ENCODE measurements around the gene CD36. TPM values are rescaled to one million over a fixed set of nuclear protein-coding genes. Genes with fewer than 3 reads are reported as not detected.

Gene CD36
- total RNA-seq, 1 experiment from 2014 or later = not detected

DNA sequence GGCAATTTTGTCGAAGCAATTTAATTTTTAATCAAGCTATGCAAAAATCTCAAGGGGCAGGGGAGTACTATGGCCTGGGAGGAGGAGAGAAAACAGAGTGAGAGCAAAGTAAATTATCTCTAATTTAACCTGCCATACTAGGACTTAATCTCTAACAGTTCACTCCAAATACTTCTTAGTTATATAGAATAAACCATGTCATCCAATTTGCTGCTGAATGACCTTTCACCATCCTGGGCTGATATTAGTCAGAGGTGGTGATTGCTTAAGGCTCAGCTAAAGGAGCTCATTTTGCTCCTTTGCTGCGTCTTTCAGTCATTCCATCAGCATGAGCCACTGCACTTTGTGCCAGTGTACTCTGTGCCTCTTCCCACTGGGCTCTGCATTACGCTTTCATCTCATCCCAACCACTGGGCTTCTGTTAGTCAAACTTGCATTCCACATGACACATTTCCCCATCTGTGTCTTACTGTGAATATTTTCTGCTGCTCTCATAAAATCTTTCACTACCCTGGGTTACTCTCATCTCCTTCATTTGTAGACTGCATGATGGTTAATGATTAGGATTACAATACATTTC is 84.3 kb downstream of the CD36 start:
- Histone ChIP-seq H3K36me3 (replicated peaks; ENCODE audit: control insufficient read depth, insufficient read depth, low read length) (no peaks in the 10 kb centered on the region), H3K4me3 (ENCODE audit: insufficient read depth, low read depth, low read length) (no peak overlapping the region), H3K27me3 (ENCODE audit: control insufficient read depth, insufficient read depth, low read length) (no peaks in the 10 kb centered on the region)
- no peak for DNase-seq

DNA sequence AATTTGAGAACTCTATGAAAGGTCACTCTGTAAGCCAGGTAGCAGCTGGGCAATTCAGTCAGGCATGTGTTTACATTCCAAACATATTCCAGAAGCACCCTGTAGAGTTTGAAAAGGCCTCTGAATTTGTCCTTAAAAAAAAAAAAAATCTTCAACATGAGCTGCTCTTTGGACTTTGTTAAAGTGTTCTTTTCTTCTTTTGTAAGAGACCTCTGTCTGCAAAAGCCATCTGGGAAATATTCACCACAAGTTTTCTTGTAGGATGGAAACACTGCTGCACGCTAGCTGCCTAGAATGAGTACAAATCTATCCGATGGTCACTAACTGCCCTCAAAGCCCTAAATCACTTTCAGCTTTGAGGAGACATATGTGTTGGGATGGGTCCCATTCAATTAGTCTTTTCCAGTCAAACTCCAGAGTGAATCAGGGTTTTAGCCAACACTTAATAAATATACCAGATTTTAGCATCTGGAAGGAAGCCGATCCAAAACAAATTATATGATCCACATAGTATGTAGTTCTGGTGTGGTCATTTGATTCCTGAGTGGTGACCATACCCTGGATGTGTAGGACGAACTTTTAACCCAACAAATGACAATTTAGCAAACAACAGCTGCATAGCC is 85.9 kb downstream of the CD36 start:
- H3K4me3 ChIP-seq (ENCODE audit: insufficient read depth, low read depth, low read length) = no peak overlapping the region
- no peaks in the 10 kb centered on the region for H3K27me3 ChIP-seq (ENCODE audit: control insufficient read depth, insufficient read depth, low read length)
- no peaks in the 10 kb centered on the region for H3K36me3 ChIP-seq (replicated peaks; ENCODE audit: control insufficient read depth, insufficient read depth, low read length)
- no peak for DNase-seq

DNA sequence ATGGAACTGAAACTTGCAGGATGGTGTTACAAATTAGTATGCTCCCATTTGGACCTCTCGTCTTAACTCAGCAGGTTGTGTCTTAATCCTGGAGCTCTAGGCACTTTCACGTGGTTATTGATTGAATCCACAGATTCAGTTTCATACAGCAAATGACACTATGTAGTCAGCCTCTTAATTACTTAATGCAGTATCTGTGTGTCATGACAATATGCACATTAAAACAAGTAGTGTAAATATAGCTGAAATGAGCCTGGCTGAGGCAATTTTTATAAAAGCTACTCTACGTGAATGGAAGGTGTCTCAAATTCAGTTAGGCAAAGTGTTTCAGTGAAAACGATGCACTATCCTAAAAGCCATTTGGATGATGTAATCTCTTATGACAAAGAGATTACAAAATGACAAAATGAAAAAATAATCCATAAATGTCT is 86.8 kb downstream of the CD36 start:
- H3K27me3 ChIP-seq (ENCODE audit: control insufficient read depth, insufficient read depth, low read length) = no peaks in the 10 kb centered on the region
- no peaks in the 10 kb centered on the region for H3K36me3 ChIP-seq (replicated peaks; ENCODE audit: control insufficient read depth, insufficient read depth, low read length)
- H3K4me3 ChIP-seq (ENCODE audit: insufficient read depth, low read depth, low read length) = no peak overlapping the region
- DNase-seq = no peak

Other genes with a start within 250 kb of the CD36 start
- gene GNAT3, start 126.6 kb upstream of the CD36 start, total RNA-seq (2014; rRNA removed; shearing (Covaris generic)) = not detected in 2 replicates